ENCODE measurements around the gene SPDYE3. TPM values are rescaled to one million over a fixed set of nuclear protein-coding genes. Genes with fewer than 3 reads are reported as not detected.
"Not testable (repeated sequence)": the region's sequence is repeated elsewhere in the genome, so short reads cannot be mapped to it uniquely, and the experiment has no call there.

Gene SPDYE3, protein sequence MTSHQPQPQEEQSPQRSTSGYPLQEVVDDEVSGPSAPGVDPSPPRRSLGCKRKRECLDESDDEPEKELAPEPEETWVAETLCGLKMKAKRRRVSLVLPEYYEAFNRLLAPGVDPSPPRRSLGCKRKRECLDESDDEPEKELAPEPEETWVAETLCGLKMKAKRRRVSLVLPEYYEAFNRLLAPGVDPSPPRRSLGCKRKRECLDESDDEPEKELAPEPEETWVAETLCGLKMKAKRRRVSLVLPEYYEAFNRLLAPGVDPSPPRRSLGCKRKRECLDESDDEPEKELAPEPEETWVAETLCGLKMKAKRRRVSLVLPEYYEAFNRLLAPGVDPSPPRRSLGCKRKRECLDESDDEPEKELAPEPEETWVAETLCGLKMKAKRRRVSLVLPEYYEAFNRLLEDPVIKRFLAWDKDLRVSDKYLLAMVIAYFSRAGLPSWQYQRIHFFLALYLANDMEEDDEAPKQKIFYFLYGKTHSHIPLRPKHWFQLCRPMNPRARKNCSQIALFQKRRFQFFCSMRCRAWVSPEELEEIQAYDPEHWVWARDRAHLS
- polyA plus RNA-seq (2013, experiment 1 of 2): not detected
- polyA plus RNA-seq (2013, experiment 2 of 2): not detected

DNA sequence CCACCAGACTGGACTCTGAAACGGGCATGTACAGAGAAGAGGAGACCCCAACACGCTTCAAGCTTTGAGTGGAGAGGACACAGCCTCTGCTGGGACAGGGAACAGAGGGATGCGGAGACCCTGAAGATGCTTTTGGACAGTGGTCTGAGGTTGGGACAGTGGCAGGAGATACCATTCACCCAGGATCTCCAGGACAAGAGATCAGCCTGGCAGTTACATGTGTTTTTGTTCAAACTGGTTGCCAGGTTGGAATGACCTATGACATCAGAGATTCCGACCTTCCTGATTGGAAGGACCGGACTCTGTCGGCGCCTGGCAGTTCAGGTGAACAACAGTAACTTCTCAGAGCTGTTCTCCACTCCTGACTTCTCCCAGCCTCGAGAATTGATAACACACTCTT, at the start of gene SPDYE3:
SPDYE3 (plus strand) TSS at position 301 of the 400 bp plus-strand sequence. CDS start 184 bp downstream, outside the sequence.
- WGBS (ENCODE audit: extremely low coverage, insufficient coverage, low lambda C conversion rate): no CpG with 5 or more reads among the region's 8 CpGs
- not testable (repeated sequence) for H3K79me2 ChIP-seq (ENCODE audit: control insufficient read depth, insufficient read depth, low read length); H3K4me2 ChIP-seq (ENCODE audit: low read length); H3K79me1 ChIP-seq (ENCODE audit: low read length); H2BK5ac ChIP-seq (ENCODE audit: low read length); H3K18ac ChIP-seq (ENCODE audit: low read length); H3K4me3 ChIP-seq (ENCODE audit: low read length); H3K4me1 ChIP-seq (ENCODE audit: control insufficient read depth, low read depth, low read length); H2BK120ac ChIP-seq (ENCODE audit: low read depth, low read length); H4K8ac ChIP-seq (ENCODE audit: low read depth, low read length); H3K56ac ChIP-seq (ENCODE audit: low read length); H3K4ac ChIP-seq (ENCODE audit: low read depth, low read length); H3K36me3 ChIP-seq (ENCODE audit: control insufficient read depth, insufficient read depth, low read length); H2BK15ac ChIP-seq (replicated peaks; ENCODE audit: low read depth); H3K27me3 ChIP-seq (ENCODE audit: insufficient read depth, low read length, poor library complexity); H3K27ac ChIP-seq (ENCODE audit: low read depth, low read length); DNase-seq; H3K9ac ChIP-seq (ENCODE audit: low read length); H4K5ac ChIP-seq (ENCODE audit: low read length); H3K23ac ChIP-seq (ENCODE audit: low read length); H2AK5ac ChIP-seq (ENCODE audit: low read length)

DNA sequence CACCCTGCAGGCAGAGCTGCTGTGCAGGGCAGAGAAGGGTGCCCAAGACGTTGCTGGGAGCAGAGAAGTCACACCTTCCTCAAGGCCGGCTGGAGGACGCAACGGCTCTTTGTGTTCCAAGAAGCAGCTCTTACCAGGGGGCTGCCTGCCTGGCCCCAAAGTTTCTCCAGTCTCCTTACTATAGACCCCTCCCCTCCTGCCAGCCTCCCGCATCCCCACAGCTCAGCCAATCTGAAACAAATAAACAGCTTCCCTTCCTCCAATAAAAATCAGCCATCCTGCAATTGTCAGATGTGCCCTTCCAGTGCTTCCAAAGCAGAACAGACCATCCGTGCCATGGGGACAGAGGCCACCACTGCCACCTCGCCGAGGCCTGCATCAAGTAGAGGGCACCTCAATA, 47.5 kb upstream of the SPDYE3 start:
- not testable (repeated sequence) for H3K23ac ChIP-seq (ENCODE audit: low read length); H3K4me1 ChIP-seq (ENCODE audit: control insufficient read depth, low read depth, low read length); H3K56ac ChIP-seq (ENCODE audit: low read length); H2BK120ac ChIP-seq (ENCODE audit: low read depth, low read length); H3K9ac ChIP-seq (ENCODE audit: low read length); H3K18ac ChIP-seq (ENCODE audit: low read length); H3K27me3 ChIP-seq (ENCODE audit: insufficient read depth, low read length, poor library complexity); H4K8ac ChIP-seq (ENCODE audit: low read depth, low read length); H3K4me2 ChIP-seq (ENCODE audit: low read length); H3K79me1 ChIP-seq (ENCODE audit: low read length); H2BK5ac ChIP-seq (ENCODE audit: low read length); H3K4me3 ChIP-seq (ENCODE audit: low read length); H3K79me2 ChIP-seq (ENCODE audit: control insufficient read depth, insufficient read depth, low read length); H2AK5ac ChIP-seq (ENCODE audit: low read length); H2BK15ac ChIP-seq (replicated peaks; ENCODE audit: low read depth); DNase-seq; H3K36me3 ChIP-seq (ENCODE audit: control insufficient read depth, insufficient read depth, low read length); H3K4ac ChIP-seq (ENCODE audit: low read depth, low read length); H4K5ac ChIP-seq (ENCODE audit: low read length); H3K27ac ChIP-seq (ENCODE audit: low read depth, low read length)
- no CpG with 5 or more reads among the region's 8 CpGs for WGBS (ENCODE audit: extremely low coverage, insufficient coverage, low lambda C conversion rate)

DNA sequence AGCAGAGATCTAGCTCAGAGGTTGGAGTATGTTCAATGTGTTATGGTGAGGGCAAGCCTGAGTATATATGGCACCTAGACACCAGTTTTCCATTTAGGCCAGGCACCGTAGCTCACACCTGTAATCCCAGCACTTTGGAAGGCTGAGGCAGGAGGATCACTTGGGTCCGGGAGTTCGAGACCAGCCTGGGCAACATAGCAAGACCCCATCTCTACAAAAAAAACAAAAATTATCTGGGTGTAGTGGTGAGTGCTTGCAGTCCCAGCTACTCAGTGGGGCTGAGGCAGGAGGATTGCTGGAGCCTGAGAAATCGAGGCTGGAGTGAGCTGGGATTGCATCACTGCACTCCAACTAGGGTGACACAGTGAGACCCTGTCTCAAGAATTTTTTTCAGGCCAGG, 44.6 kb upstream of the SPDYE3 start:
- H3K27me3 ChIP-seq (ENCODE audit: insufficient read depth, low read length, poor library complexity); H3K4me1 ChIP-seq (ENCODE audit: control insufficient read depth, low read depth, low read length); H3K4me2 ChIP-seq (ENCODE audit: low read length); H3K36me3 ChIP-seq (ENCODE audit: control insufficient read depth, insufficient read depth, low read length); DNase-seq; H2BK15ac ChIP-seq (replicated peaks; ENCODE audit: low read depth); H3K18ac ChIP-seq (ENCODE audit: low read length); H3K56ac ChIP-seq (ENCODE audit: low read length); H2AK5ac ChIP-seq (ENCODE audit: low read length); H4K5ac ChIP-seq (ENCODE audit: low read length); H3K23ac ChIP-seq (ENCODE audit: low read length); H3K9ac ChIP-seq (ENCODE audit: low read length); H2BK120ac ChIP-seq (ENCODE audit: low read depth, low read length); H3K4me3 ChIP-seq (ENCODE audit: low read length); H3K79me1 ChIP-seq (ENCODE audit: low read length); H2BK5ac ChIP-seq (ENCODE audit: low read length); H3K4ac ChIP-seq (ENCODE audit: low read depth, low read length); H3K27ac ChIP-seq (ENCODE audit: low read depth, low read length); H3K79me2 ChIP-seq (ENCODE audit: control insufficient read depth, insufficient read depth, low read length); H4K8ac ChIP-seq (ENCODE audit: low read depth, low read length): not testable (repeated sequence)
- no CpG with 5 or more reads among the region's 4 CpGs for WGBS (ENCODE audit: extremely low coverage, insufficient coverage, low lambda C conversion rate)

DNA sequence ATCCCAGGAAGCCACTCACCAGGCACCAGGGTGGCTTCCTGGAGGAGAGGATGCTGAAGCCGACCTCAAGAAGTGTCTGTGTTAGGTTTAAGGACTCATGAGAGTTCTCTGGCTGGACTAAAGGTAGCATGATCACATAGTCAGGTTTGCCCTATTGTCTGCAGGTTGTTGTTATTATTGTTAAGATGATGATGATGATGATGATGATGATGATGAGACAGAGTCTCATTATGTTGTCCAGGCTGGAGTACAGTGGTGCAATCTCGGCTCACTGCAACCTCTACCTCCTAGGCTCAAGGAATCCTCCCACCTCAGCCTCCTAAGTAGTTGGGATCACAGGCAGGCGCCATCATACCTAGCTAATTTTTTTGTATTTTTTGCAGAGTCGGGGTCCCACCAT, 43.3 kb upstream of the SPDYE3 start:
- not testable (repeated sequence) for H3K27me3 ChIP-seq (ENCODE audit: insufficient read depth, low read length, poor library complexity); H3K23ac ChIP-seq (ENCODE audit: low read length); H2BK5ac ChIP-seq (ENCODE audit: low read length); H4K5ac ChIP-seq (ENCODE audit: low read length); H2AK5ac ChIP-seq (ENCODE audit: low read length); H4K8ac ChIP-seq (ENCODE audit: low read depth, low read length); H3K27ac ChIP-seq (ENCODE audit: low read depth, low read length); H3K56ac ChIP-seq (ENCODE audit: low read length); H3K4ac ChIP-seq (ENCODE audit: low read depth, low read length); H3K4me1 ChIP-seq (ENCODE audit: control insufficient read depth, low read depth, low read length); H2BK15ac ChIP-seq (replicated peaks; ENCODE audit: low read depth); H3K79me1 ChIP-seq (ENCODE audit: low read length); H3K4me3 ChIP-seq (ENCODE audit: low read length); H2BK120ac ChIP-seq (ENCODE audit: low read depth, low read length); H3K36me3 ChIP-seq (ENCODE audit: control insufficient read depth, insufficient read depth, low read length); DNase-seq; H3K9ac ChIP-seq (ENCODE audit: low read length); H3K4me2 ChIP-seq (ENCODE audit: low read length); H3K18ac ChIP-seq (ENCODE audit: low read length)
- WGBS (ENCODE audit: extremely low coverage, insufficient coverage, low lambda C conversion rate): no CpG with 5 or more reads among the region's 4 CpGs
- H3K79me2 ChIP-seq (ENCODE audit: control insufficient read depth, insufficient read depth, low read length): peaks cover 19% of the 10 kb centered on the region

DNA sequence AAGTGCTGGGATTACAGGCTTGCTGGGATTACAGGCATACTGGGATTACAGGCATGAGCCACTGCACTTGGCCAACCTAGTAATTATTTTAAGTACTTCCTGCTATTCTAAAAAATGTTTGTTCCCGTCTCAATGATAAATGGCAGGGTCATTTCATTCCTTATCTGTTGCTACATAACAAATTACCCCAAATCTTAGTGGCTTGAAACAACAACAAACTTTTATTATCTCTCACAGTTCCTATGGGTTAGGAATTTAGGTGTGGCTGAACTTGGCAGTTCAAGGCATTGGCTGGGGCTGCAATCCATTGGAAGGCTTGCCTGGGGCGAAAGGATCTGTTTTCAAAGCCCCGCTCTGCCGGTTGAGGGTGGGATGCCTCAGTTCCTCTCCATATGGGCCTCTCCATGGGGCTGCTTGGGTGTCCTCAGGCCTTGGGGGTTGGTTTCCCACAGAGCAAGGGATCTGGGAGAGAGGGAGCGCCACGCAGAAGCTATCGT, 42.8 kb upstream of the SPDYE3 start:
- not testable (repeated sequence) for H3K4ac ChIP-seq (ENCODE audit: low read depth, low read length); H2BK5ac ChIP-seq (ENCODE audit: low read length); H3K23ac ChIP-seq (ENCODE audit: low read length); H3K9ac ChIP-seq (ENCODE audit: low read length); H4K8ac ChIP-seq (ENCODE audit: low read depth, low read length); H3K36me3 ChIP-seq (ENCODE audit: control insufficient read depth, insufficient read depth, low read length); H2BK15ac ChIP-seq (replicated peaks; ENCODE audit: low read depth); H3K79me1 ChIP-seq (ENCODE audit: low read length); H3K18ac ChIP-seq (ENCODE audit: low read length); H3K4me3 ChIP-seq (ENCODE audit: low read length); H3K27me3 ChIP-seq (ENCODE audit: insufficient read depth, low read length, poor library complexity); H3K27ac ChIP-seq (ENCODE audit: low read depth, low read length); H2AK5ac ChIP-seq (ENCODE audit: low read length); H3K4me2 ChIP-seq (ENCODE audit: low read length); H3K4me1 ChIP-seq (ENCODE audit: control insufficient read depth, low read depth, low read length); H3K56ac ChIP-seq (ENCODE audit: low read length); H2BK120ac ChIP-seq (ENCODE audit: low read depth, low read length); H4K5ac ChIP-seq (ENCODE audit: low read length)
- peak; percentile 27 for DNase-seq
- no CpG with 5 or more reads among the region's 7 CpGs for WGBS (ENCODE audit: extremely low coverage, insufficient coverage, low lambda C conversion rate)
- peaks cover 21% of the 10 kb centered on the region for H3K79me2 ChIP-seq (ENCODE audit: control insufficient read depth, insufficient read depth, low read length)
